GM23248 (cell line): Measurements from ENCODE around the gene ZFAND3.

ENCODE experiments used
- EZH2 ChIP-seq: fragments of 200-600 bp; sonication (generic); IDR thresholded peaks from 2 replicates; pipeline ENCODE4 v1.6.1; 2018; ENCODE audit warnings: antibody characterized with exemption, mild to moderate bottlenecking; ENCODE audit not compliant: insufficient read depth, poor library complexity, severe bottlenecking
- EZH2phosphoT487 ChIP-seq: fragments of 200-600 bp; sonication (generic); IDR thresholded peaks from 2 replicates; pipeline ENCODE4 v1.6.1; 2018; ENCODE audit warnings: antibody characterized with exemption, moderate library complexity, mild to moderate bottlenecking, low read depth; ENCODE audit not compliant: insufficient read depth

DNA sequence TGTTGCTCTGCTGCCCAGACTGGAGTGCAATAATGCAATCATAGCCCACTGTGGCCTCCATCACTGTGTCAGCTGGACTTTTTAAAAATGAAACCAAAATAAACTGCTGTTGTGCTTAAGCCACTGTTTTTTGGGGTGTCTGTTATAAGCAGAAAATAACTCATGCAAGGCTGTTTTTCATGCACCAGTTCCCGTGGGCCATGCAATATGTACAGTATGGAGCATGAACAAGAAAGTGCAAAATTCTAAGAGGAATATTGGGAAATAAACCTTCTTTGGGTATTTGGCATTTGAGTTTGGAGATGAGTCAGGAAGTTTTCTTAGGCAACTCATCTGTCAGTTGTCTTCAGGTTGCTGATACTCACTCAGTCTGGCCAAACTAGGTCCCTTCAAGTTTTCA is 14.9 kb upstream of the ZFAND3 start:
- TF ChIP-seq EZH2, result no peak
- TF ChIP-seq EZH2phosphoT487, result no peak
